Hypothalamus (tissue), 51 donors: ENCODE results near the gene USP48.
A peak's percentile ranks its signal among the peaks of the same experiment; 100 is the strongest.
"Not testable (repeated sequence)": the region's sequence is repeated elsewhere in the genome, so short reads cannot be mapped to it uniquely, and the experiment has no call there.

ENCODE experiments used
- DNase-seq, 51 donors: peaks; one replicate each; lab custom pipeline; 2025; lab: John Stamatoyannopoulos, UW

The USP48 gene

DNA sequence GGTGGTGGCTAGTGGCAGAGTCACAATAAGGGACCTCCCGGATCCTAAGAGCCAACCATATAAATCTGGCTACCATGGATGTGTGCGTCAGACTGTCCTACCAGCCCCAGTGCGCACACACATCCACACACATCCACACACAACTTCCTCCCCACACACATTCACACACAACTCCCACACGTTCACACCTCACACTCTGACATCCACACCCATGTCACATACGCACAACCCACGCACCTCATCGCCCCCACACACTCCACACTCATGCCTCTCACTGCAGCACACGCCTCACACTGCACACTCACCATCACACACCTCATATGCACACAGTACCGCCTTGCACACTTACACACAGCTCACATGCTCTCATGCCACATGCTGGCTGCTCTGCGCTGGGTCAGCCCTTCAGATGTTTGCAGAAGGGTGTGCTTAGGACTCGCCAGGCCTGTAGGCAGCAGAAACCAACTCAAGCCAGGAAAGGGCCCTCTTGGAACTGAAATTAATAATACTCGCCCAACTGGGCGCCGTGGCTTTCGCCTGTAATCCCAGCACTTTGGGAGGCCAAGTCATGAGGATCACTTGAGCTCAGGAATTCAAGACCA is 32.1 kb upstream of the USP48 start:
- DNase-seq, result no peak

DNA sequence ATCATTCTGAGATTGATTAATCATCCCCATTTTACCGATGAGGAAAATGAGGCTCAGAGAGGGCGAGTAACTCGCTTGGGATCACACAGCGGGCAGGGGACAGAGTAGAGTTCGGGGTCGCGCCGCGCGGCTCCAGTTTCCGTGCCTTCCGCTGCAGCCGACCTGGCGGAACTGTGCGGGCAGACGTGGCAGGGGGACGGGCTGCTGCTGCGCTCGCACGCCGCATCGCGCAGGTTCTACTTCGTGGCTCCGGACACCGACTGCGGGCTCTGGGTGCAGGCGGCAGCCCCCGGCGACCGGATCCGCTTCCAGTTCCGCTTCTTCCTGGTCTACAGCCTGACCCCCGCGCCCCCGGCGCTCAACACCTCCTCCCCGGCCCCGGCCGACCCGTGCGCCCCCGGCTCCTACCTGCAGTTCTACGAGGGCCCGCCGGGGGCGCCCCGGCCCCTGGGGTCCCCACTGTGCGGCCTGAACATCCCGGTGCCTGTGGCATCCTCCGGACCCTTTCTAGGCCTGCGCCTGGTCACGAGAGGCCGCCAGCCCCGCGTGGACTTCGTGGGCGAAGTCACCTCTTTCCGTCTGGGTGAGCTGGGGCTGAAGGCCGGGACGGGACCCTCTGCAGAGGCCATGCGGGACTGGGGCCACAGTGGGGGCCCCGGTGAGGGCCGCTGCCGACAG is 31.4 kb upstream of the USP48 start:
- peak in 2 of 51 donors; percentile 6 to 12 for DNase-seq

DNA sequence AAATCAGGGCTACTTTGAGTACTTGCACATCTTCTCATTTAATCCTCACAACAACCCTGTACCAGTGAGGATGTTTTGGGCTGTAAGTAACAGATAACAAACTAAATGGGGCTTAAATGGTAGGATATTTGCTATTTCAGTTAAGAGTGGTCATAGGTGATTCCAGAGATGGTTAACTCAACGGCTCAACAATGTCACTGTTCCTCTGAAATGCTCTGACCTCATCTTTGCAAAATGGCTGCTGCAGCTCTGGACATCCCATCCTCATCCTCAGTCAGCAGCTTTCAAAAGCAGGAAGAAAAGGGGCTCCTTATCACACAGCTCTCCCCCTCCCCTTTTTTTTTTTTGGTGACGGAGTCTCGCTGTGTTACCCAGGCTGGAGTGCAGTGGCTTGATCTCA is 30.6 kb upstream of the USP48 start:
- no peak for DNase-seq

GRCh38 chr1:21811875-21812305 is 28.9 kb upstream of the USP48 start, which contains the start of gene LDLRAD2:
Gene LDLRAD2, plus strand, starts transcription at chr1:21812265. Its CDS starts 187 bp downstream, at chr1:21812452.
- peak in 2 of 51 donors; percentile 13 to 17 for DNase-seq

DNA sequence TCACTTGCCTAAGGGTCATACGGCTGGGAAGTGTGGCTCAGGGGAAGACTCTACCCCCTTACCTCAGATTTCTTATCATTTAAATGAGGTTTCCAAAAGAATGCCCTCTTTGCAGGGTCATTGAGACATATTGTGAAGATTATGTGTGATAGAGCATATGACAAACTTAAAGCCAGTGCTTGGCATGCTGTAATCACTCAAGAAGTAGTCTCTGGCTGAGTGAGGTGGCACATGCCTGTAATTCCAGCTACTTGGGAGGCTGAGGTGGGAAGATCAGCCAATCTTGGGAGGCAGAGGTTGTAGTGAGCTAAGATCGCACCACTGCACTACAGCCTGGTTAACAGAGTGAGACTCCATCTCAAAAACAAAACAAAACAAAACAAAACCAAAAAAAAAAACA is 21.6 kb upstream of the USP48 start:
- DNase-seq, result no peak

DNA sequence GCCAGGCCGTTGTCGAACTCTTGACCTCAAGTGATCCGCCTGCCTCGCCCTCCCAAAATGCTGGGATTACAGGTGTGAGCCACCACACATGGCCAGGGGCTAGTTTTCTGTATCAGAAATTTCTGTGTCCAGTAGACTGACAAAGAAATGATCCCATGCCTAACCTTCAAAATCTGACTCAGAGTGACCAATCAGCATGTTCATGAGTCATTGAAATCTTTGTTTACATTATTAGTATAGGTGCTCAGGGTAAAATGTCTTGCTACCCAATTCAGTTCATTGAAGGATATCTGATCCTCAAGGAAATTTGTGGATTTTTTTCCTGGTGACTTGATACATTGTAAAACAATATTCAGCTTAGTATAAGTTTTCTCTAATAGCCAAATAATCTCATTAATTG is 18.2 kb upstream of the USP48 start:
- no peak for DNase-seq

DNA sequence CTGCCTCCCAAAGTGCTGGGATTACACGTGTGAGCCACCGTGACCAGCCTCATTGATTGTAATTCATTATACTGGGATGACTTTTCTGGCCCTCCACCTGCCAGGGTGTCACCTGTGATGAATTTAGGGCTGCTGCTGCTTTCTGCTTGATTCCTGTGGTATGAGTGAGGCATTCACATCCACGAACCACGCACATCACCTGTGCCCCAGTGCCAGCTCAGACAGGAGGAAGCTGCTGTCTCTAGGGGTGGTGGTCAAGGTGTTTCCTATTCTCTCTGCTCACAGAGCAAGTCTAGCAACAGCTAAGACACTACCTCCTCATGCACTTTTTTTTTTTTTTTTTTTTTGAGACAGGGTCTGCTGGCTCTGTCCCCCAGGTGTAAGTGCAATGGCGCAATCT is 16.8 kb upstream of the USP48 start:
- no peak for DNase-seq

DNA sequence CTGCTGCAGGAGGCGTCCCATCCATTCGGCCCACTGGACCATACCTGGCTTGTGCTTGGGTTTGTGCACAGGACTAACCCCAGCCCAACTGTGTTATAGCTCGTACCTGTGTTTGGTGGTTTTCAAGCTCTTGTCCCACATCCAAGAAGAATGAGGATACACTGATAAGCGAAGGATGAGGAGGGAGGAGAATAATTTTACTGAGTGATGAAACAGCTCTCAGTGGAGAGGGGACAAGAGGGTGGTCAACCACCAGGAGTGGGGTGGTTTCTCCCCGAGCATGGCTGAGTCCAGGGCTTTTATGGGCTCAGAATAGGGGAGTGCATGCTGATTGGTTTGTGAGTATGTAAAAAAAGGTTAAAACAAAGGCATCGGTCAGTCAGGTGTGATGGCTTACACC is 12.1 kb upstream of the USP48 start:
- no peak for DNase-seq

DNA sequence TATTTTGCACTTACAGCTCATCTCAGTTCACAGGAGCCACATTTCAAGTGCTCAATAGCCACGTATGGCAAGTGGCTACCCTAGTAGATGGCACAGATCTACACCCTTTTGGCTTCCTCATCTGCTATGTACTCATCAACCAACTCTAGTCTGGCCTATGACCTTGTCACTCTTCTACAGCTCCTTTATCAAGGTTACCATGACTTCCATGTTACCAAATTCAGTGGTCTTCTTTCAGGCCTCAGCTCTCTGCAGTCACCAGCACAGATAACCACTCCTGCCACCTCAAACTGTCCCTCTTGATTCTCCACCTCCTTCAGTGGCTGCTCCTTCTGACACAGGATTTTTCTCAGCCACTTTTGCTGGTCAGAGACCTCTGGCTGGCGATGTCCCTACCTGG is 11.7 kb upstream of the USP48 start:
- no peak for DNase-seq

- DNase-seq, result no peak
These were observed 10.2 kb upstream of the USP48 start for GRCh38 chr1:21793104-21793503.

DNA sequence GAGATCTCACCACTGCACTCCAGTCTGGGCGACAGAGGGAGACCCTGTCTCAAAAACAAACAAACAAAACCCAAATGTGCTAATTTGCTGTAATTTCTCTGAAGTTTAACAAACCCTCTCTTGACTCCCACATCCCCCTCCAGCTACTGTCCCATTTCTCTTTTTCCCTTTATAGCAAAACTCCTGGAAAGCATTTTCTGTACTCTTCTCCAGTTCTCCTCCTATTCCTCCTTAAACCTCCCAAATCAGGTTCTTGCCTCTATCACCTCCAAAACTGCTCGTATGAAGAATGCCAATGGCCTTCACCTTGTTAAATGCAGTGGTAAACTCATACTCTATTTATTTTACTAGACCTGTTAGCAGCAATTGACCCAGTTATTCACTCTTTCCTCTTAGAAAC is 3.7 kb upstream of the USP48 start:
- DNase-seq, result no peak

DNA sequence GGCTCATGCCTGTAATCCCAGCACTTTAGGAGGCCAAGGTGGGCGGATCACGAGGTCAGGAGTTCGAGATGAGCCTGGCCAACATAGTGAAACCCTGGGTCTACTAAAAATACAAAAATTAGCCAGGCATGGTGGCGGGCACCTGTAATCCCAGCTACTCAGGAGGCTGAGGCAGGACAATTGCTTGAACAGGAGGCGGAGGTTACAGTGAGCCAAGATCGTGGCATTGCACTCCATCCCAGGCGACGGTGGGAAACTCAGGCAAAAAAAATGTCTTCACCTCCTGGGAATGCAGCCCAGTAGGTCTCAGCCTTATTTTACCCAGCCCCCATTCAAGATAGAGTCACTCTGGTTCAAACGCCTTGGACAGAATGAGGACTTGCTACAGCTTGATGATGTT is 2.8 kb upstream of the USP48 start:
- DNase-seq, result not testable (repeated sequence)

GRCh38 chr1:21783679-21784603 is 992 bp upstream of the USP48 start:
- peak in 1 of 51 donors; percentile 94 for DNase-seq

GRCh38 chr1:21782349-21782867 is 541 bp downstream of the USP48 start:
- peak in 42 of 51 donors; percentile 11 to 83 (median 42) for DNase-seq

DNA sequence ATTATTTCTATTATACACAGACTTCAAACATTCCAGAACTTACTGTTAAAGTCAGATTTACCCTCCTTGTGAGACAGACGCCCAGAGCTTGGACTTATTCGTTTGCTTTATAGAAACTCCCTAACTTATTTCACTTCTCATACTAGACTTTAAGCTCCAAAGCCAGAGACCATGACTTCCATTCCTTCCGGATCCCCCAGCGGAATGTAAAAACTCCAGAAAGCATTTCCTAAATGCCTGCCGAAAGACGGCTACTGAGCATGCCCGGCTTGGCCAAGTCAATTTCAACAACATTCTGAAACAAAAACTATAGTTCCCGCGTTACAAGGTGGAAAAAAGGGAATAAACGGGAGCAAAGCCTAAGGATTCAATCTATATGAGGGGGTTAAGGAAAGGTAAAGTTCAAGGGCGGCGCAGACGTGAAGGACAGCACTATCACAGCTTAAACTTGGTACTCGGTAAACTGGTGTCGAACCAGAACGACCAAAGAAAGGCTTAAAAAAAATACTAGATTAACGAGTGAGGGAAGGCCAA is 1.1 kb downstream of the USP48 start:
- DNase-seq, result peak in 3 of 51 donors; percentile 25 to 34 (median 28)

DNA sequence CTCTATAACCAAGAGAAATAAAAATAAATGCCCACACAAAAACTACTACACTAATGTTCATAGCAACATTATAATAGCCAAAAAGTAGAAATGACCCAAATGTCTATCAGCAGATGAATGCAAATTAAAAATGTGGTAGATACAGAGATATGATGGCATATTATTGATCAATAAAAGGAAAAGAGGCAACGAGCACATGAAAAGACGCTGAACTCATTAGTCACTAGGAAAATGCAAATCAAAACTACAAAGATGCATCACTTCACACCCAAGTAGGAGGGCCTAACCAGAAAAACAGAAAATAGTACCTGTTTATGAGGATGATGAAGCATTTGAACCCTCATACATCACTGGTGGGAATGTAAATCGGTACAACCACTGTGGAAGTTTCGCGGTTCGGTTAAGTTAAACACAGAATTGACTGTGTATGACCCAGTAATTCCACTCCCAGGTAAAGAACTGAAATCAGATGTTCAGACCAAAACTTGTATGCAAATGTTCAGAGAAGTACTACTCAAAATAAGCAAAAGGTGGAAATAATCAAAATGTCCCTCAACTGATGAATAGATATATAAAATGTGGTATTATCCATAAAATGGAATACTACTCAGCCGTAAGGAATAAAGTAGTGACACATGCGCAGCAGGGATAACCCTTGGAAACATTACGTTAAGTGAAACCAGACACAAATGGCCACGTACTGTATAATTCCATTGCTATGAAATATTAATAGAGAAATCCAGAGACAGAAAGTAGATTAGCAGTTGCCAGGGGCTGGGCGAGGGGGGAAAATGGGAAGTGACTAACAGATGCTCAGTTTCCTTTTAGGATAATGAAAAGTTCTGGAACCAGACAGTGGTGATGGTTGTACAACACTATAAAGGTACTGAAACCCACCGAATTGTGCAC is 3.1 kb downstream of the USP48 start:
- no peak for DNase-seq

GRCh38 chr1:21778405-21778727 is 4.6 kb downstream of the USP48 start:
- DNase-seq, result no peak

GRCh38 chr1:21776925-21777324 is 6.0 kb downstream of the USP48 start:
- not testable (repeated sequence) for DNase-seq

- peak in 1 of 51 donors; percentile 4 for DNase-seq
These were observed 6.9 kb downstream of the USP48 start for GRCh38 chr1:21775985-21776562.

- DNase-seq, result no peak
These were observed 7.4 kb downstream of the USP48 start for GRCh38 chr1:21775550-21775914.
